ENCODE data around the gene RSPH6A.

DNA sequence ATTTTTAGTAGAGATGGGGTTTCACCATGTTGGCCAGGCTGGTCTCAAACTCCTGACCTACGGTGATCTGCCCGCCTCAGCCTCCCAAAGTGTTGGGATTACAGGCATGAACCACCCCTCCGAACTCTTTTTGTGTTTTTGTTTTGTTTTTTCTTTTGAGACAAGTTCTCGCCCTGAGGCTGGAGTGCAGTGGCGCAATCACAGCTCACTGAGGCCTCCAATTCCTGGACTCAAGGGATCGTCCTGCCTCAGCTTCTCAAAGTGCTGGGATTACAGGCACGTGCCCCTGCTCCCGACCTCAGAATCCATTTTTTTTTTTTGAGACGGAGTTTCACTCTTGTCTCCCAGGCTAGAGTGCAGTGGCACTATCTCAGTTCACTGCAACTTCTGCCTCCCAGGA is 57.4 kb downstream of the RSPH6A start:
- no peak for TF ChIP-seq EP300 (IDR thresholded peaks at IDR 0.05; ENCODE audit: borderline replicate concordance)
- TF ChIP-seq, protein P1, sequence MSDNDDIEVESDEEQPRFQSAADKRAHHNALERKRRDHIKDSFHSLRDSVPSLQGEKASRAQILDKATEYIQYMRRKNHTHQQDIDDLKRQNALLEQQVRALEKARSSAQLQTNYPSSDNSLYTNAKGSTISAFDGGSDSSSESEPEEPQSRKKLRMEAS (IDR thresholded peaks at IDR 0.05) = no peak

Data from Ishikawa (cell line).